ENCODE data around the gene NCBP2. TPM values are rescaled to one million over a fixed set of nuclear protein-coding genes. Genes with fewer than 3 reads are reported as not detected.

The NCBP2 gene
- total RNA-seq, 6 donors from 2014 or later, result 15.7 to 51.7 (median 34.6) TPM

DNA sequence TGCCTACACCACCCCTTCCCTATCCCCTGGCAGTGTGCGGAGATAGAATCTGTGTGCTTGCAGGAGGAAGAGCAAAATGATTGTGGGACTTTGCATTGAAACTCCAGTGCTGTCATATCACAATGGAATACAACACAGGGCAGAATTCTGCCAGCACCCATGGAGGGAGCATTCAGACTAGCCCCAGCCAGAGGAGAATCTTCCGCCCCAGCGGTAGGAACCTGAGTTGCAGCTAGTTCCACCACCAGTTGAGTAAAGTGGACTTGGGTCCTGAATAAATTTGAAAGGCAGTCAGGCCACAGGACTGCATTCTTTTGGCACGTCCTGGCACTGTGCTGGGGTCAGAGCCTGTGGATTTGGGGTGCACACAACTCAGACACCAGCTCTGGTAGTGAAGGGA lies 27.5 kb downstream of the NCBP2 start:
- Histone ChIP-seq H3K4me3 (no peak overlapping the region), H3K36me3 (peaks cover 0 to 30% (median 12%) of the 10 kb centered on the region in 4 donors), H3K9me3 (no peaks in the 10 kb centered on the region), H3K4me1 (no peaks in the 10 kb centered on the region), H3K27ac (no peak overlapping the region), H3K27me3 (no peaks in the 10 kb centered on the region)
- ATAC-seq (ENCODE audit: low FRiP score in 2 of 2) (no peak), DNase-seq (no peak)
- WGBS, 2 donors, result 92 to 97% methylated on average over 2 to 4 of the region's 4 CpGs
- TF ChIP-seq POLR2A (IDR thresholded peaks at IDR 0.05) (no peak), EP300 (IDR thresholded peaks at IDR 0.05) (no peak), POLR2AphosphoS5 (IDR thresholded peaks at IDR 0.05) (no peak)
- TF ChIP-seq, protein P1, sequence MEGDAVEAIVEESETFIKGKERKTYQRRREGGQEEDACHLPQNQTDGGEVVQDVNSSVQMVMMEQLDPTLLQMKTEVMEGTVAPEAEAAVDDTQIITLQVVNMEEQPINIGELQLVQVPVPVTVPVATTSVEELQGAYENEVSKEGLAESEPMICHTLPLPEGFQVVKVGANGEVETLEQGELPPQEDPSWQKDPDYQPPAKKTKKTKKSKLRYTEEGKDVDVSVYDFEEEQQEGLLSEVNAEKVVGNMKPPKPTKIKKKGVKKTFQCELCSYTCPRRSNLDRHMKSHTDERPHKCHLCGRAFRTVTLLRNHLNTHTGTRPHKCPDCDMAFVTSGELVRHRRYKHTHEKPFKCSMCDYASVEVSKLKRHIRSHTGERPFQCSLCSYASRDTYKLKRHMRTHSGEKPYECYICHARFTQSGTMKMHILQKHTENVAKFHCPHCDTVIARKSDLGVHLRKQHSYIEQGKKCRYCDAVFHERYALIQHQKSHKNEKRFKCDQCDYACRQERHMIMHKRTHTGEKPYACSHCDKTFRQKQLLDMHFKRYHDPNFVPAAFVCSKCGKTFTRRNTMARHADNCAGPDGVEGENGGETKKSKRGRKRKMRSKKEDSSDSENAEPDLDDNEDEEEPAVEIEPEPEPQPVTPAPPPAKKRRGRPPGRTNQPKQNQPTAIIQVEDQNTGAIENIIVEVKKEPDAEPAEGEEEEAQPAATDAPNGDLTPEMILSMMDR (IDR thresholded peaks at IDR 0.05), result no peak

DNA sequence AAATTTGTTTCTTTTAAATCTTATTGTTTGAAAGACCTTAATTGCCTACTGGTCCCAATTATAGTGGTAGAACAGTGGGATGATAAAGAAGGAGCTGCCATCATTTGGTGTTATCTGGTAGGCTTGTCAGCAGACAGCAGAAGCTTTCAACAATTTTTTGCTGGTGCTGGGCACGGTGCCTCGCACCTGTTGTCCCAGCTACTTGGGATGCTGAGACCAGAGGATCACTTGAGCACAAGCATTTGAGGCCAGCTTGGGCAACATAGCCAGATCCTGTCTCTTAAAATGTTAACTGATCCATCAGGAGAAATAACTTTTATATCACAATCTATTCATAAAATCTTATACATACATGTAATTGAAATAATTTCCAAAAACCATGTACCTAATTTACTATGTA lies 38.6 kb downstream of the NCBP2 start:
- WGBS, 2 donors, result 100% methylated on average over 2 of the region's 2 CpGs
- Histone ChIP-seq H3K9me3 (no peaks in the 10 kb centered on the region), H3K36me3 (peaks cover 17 to 86% (median 49%) of the 10 kb centered on the region in 4 donors), H3K4me3 (no peak overlapping the region), H3K4me1 (no peaks in the 10 kb centered on the region), H3K27me3 (no peaks in the 10 kb centered on the region), H3K27ac (no peak overlapping the region)
- ATAC-seq (ENCODE audit: low FRiP score in 2 of 2) (no peak), DNase-seq (no peak)
- no peak for TF ChIP-seq POLR2AphosphoS5 (IDR thresholded peaks at IDR 0.05)
- TF ChIP-seq EP300 (IDR thresholded peaks at IDR 0.05), result no peak
- TF ChIP-seq, protein P1 (IDR thresholded peaks at IDR 0.05), result no peak
- TF ChIP-seq POLR2A (IDR thresholded peaks at IDR 0.05), result no peak

DNA sequence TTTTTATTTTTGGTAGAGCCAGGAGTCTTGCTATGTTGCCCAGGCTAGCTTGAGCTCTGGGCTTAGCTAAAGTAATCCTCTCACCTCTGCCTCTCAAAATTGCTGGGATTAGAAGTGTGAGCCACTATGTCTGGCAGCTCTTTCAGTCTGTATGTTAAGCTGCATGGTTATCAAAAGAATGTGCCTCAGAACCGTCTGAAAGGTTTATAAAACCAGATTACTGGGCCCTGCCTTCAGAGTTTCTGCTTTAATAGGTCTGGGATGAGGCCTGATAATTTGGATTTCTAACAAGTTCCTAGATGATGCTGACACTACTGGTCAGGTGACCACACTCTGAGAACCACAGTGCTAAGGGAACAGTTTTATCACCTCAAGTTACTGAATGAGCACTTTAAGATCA lies 40.0 kb downstream of the NCBP2 start:
- Histone ChIP-seq H3K9me3 (no peaks in the 10 kb centered on the region), H3K4me1 (no peaks in the 10 kb centered on the region), H3K4me3 (no peak overlapping the region), H3K27ac (no peak overlapping the region), H3K27me3 (no peaks in the 10 kb centered on the region), H3K36me3 (peaks cover 17 to 78% (median 46%) of the 10 kb centered on the region in 4 donors)
- WGBS, 2 donors, result 75 to 100% methylated on average over 1 of the region's 1 CpG
- no peak for DNase-seq
- no peak for ATAC-seq (ENCODE audit: low FRiP score in 2 of 2)
- TF ChIP-seq POLR2AphosphoS5 (IDR thresholded peaks at IDR 0.05) (no peak), EP300 (IDR thresholded peaks at IDR 0.05) (no peak), POLR2A (IDR thresholded peaks at IDR 0.05) (no peak)
- TF ChIP-seq, protein P1 (IDR thresholded peaks at IDR 0.05), result no peak

DNA sequence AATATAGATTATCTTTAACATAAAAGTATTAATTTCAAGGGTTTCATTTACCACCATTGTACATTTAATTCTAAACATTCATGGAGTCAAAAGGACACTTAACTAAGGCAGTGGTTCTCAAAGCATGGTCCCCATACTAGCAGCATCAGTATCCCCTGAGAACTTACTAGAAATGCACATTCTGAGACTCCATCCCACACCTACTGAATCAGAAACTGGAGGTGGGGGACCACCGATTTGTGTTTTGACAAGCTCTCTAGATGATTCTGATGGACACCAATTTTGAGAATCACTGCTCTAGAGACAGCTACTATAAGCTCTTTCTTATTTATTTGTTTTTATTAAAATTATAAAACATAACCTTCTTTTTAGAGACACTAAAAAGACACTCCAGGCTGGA lies 40.6 kb downstream of the NCBP2 start:
- H3K9me3 ChIP-seq, result no peaks in the 10 kb centered on the region
- 84 to 85% methylated on average over 1 of the region's 1 CpG for WGBS, 2 donors
- H3K4me3 ChIP-seq, result no peak overlapping the region
- no peaks in the 10 kb centered on the region for H3K27me3 ChIP-seq
- H3K36me3 ChIP-seq, result peaks cover 17 to 73% (median 46%) of the 10 kb centered on the region in 4 donors
- ATAC-seq (ENCODE audit: low FRiP score in 2 of 2) (no peak), DNase-seq (no peak)
- TF ChIP-seq POLR2A (IDR thresholded peaks at IDR 0.05) (no peak), EP300 (IDR thresholded peaks at IDR 0.05) (no peak)
- TF ChIP-seq, protein P1 (IDR thresholded peaks at IDR 0.05), result no peak
- no peak overlapping the region for H3K27ac ChIP-seq
- H3K4me1 ChIP-seq, result no peaks in the 10 kb centered on the region

DNA sequence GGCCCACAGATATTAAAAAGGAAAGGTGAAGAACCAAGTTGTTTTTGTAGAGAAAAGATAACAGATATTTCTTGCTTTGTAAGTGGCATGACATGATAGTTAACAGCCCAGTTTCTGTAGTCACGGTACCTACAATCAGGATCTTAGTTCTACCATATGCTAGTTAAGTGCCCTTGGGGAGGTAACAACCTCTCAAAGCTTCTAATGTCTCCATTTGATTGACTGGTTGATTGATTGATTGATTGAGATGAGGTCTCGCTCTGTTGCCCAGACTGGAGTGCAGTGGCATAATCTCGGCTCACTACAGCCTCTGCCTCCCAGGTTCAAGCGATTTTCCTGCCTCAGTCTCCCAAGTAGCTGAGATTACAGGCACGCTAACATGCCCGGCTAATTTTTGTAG lies 46.1 kb downstream of the NCBP2 start:
- Histone ChIP-seq H3K27ac (no peak overlapping the region), H3K36me3 (peaks cover 0 to 17% (median 9%) of the 10 kb centered on the region in 4 donors), H3K4me1 (no peaks in the 10 kb centered on the region), H3K4me3 (no peak overlapping the region), H3K27me3 (no peaks in the 10 kb centered on the region), H3K9me3 (no peaks in the 10 kb centered on the region)
- ATAC-seq (ENCODE audit: low FRiP score in 2 of 2) (no peak), DNase-seq (no peak)
- no peak for TF ChIP-seq EP300 (IDR thresholded peaks at IDR 0.05)
- TF ChIP-seq POLR2AphosphoS5 (IDR thresholded peaks at IDR 0.05), result no peak
- TF ChIP-seq, protein P1 (IDR thresholded peaks at IDR 0.05), result no peak
- no peak for TF ChIP-seq POLR2A (IDR thresholded peaks at IDR 0.05)
- 98 to 99% methylated on average over 6 of the region's 6 CpGs for WGBS, 2 donors

Measured in upper lobe of left lung (tissue), 6 donors.